Skeletal muscle tissue (tissue), 4 donors: Measurements from ENCODE around the gene FAAH. TPM values are rescaled to one million over a fixed set of nuclear protein-coding genes. Genes with fewer than 3 reads are reported as not detected.

Experiments
- H3K27ac ChIP-seq: one replicate; pipeline ENCODE4 v1.7.0; 2013; ENCODE audit warnings: mild to moderate bottlenecking, low read depth, low read length, inconsistent platforms
- H3K27me3 ChIP-seq, 3 donors: one replicate each; pipeline ENCODE4 v1.7.0; 2013; ENCODE audit warnings: low read length in 3 of 3; ENCODE audit not compliant: control insufficient read depth in 3 of 3, insufficient read depth in 3 of 3
- H3K36me3 ChIP-seq, 3 donors: one replicate each; pipeline ENCODE4 v1.7.0; 2013; ENCODE audit warnings: low read length in 3 of 3; ENCODE audit not compliant: control insufficient read depth in 3 of 3, insufficient read depth in 3 of 3
- H3K4me1 ChIP-seq, 3 donors: one replicate each; pipeline ENCODE4 v1.7.0; 2013; ENCODE audit warnings: low read length in 3 of 3, mild to moderate bottlenecking in 3 of 3; ENCODE audit not compliant: control insufficient read depth in 3 of 3, insufficient read depth in 3 of 3
- H3K4me3 ChIP-seq, 3 donors: one replicate each; pipeline ENCODE4 v1.7.0; 2013; ENCODE audit warnings: low read length in 3 of 3
- H3K9ac ChIP-seq, 3 donors: one replicate each; pipeline ENCODE4 v1.7.0; 2013; ENCODE audit warnings: low read length in 3 of 3, mild to moderate bottlenecking in 3 of 3, moderate library complexity in 2 of 3, low read depth in 1 of 3
- H3K9me3 ChIP-seq, 3 donors: one replicate each; pipeline ENCODE4 v1.7.0; 2013; ENCODE audit warnings: low read length in 3 of 3; ENCODE audit not compliant: control insufficient read depth in 3 of 3
- total RNA-seq: library from RNA; depleted of rRNA; stranded (reverse); fragments of >200 nt; gene quantifications from one replicate; pipeline ENCODE4 v1.2.3, GENCODE V29; 2014
- donor health status: Osteomylitis.

Gene FAAH
- total RNA-seq, 1 donor from 2014 or later: 13.6 TPM

- H3K27ac ChIP-seq: no peak overlapping the region
- no peak overlapping the region for H3K4me3 ChIP-seq
- H3K36me3 ChIP-seq: peaks cover under 1 to 6% (median 1%) of the 10 kb centered on the region in 3 donors
- H3K9me3 ChIP-seq: no peaks in the 10 kb centered on the region
- no peak overlapping the region for H3K9ac ChIP-seq
- H3K4me1 ChIP-seq: no peaks in the 10 kb centered on the region
- H3K27me3 ChIP-seq: peaks cover 0 to 21% (median 9%) of the 10 kb centered on the region in 3 donors
These were observed 24.9 kb downstream of the FAAH start for GRCh38 chr1:46418976-46419375.

DNA sequence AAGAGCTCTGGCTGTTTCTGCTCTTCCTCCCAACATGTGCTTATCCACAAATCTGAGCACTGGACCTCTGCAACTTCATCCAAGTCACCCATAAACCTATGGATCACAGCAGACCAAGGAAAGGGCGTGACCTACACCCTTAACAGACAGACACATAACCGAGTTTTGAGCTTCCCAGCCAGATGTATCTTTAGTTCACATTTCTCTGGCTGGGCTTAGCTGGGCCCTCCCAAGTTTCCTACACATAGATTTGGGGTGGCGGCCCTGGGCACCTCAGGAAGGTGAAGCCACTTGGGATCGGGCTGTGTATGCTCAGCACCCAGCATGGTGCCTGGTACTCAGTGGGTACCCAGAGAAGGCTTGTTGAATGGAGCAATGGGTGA is 26.4 kb downstream of the FAAH start:
- Histone ChIP-seq H3K27me3 (peaks cover 13 to 36% (median 22%) of the 10 kb centered on the region in 3 donors), H3K9me3 (no peaks in the 10 kb centered on the region), H3K9ac (no peak overlapping the region), H3K4me1 (no peaks in the 10 kb centered on the region), H3K4me3 (no peak overlapping the region), H3K27ac (no peak overlapping the region), H3K36me3 (peaks cover 0 to 2% (median 0%) of the 10 kb centered on the region in 3 donors)

- Histone ChIP-seq H3K4me3 (no peak overlapping the region), H3K4me1 (no peaks in the 10 kb centered on the region), H3K9ac (no peak overlapping the region), H3K9me3 (no peaks in the 10 kb centered on the region), H3K27me3 (peaks cover 20 to 40% (median 26%) of the 10 kb centered on the region in 3 donors), H3K36me3 (no peaks in the 10 kb centered on the region), H3K27ac (no peak overlapping the region)
These were observed 27.6 kb downstream of the FAAH start for GRCh38 chr1:46421739-46422138.

GRCh38 chr1:46422261-46422871 is 28.2 kb downstream of the FAAH start:
- Histone ChIP-seq H3K4me3 (no peak overlapping the region), H3K27me3 (peaks cover 20 to 41% (median 26%) of the 10 kb centered on the region in 3 donors), H3K36me3 (no peaks in the 10 kb centered on the region), H3K27ac (no peak overlapping the region), H3K9me3 (no peaks in the 10 kb centered on the region), H3K4me1 (no peaks in the 10 kb centered on the region), H3K9ac (no peak overlapping the region)

- H3K36me3 ChIP-seq: no peaks in the 10 kb centered on the region
- H3K27me3 ChIP-seq: peaks cover 20 to 46% (median 26%) of the 10 kb centered on the region in 3 donors
- no peaks in the 10 kb centered on the region for H3K9me3 ChIP-seq
- no peak overlapping the region for H3K4me3 ChIP-seq
- no peak overlapping the region for H3K27ac ChIP-seq
- H3K4me1 ChIP-seq: no peaks in the 10 kb centered on the region
- H3K9ac ChIP-seq: no peak overlapping the region
These were observed 29.6 kb downstream of the FAAH start for GRCh38 chr1:46423574-46424240.

GRCh38 chr1:46424730-46425129 is 30.6 kb downstream of the FAAH start:
- Histone ChIP-seq H3K9ac (no peak overlapping the region), H3K4me1 (no peaks in the 10 kb centered on the region), H3K27me3 (peaks cover 24 to 48% (median 26%) of the 10 kb centered on the region in 3 donors), H3K9me3 (no peaks in the 10 kb centered on the region), H3K27ac (no peak overlapping the region), H3K36me3 (no peaks in the 10 kb centered on the region), H3K4me3 (no peak overlapping the region)

- Histone ChIP-seq H3K36me3 (no peaks in the 10 kb centered on the region), H3K4me3 (no peak overlapping the region), H3K9me3 (no peaks in the 10 kb centered on the region), H3K4me1 (no peaks in the 10 kb centered on the region), H3K9ac (no peak overlapping the region), H3K27me3 (peaks cover 24 to 48% (median 26%) of the 10 kb centered on the region in 3 donors), H3K27ac (no peak overlapping the region)
These were observed 31.6 kb downstream of the FAAH start for GRCh38 chr1:46425726-46426125.

DNA sequence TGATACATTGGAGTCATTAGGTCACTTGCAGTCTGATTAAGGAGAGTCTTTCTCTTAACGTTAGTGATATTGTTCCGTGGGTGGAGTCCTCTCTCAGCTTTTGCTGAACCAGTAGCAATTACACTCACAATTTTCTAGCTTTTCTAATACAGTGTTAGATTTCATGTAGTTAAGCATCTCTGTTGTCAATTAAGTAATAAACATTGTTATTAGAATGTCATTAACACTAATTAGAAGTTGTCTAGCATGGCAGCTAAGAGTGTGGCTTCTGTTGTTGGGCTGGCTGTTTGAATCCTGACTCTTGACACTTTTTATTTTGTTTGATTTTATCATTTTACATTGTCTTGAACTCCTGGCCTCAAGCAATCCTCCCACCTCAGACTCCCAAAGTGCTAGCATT is 33.4 kb downstream of the FAAH start:
- Histone ChIP-seq H3K27ac (no peak overlapping the region), H3K4me1 (no peaks in the 10 kb centered on the region), H3K9me3 (no peaks in the 10 kb centered on the region), H3K36me3 (no peaks in the 10 kb centered on the region), H3K9ac (no peak overlapping the region), H3K4me3 (no peak overlapping the region), H3K27me3 (peaks cover 24 to 40% (median 26%) of the 10 kb centered on the region in 3 donors)

GRCh38 chr1:46429436-46429835 is 35.3 kb downstream of the FAAH start:
- Histone ChIP-seq H3K36me3 (no peaks in the 10 kb centered on the region), H3K27me3 (peaks cover 13 to 22% (median 21%) of the 10 kb centered on the region in 3 donors), H3K4me1 (no peaks in the 10 kb centered on the region), H3K9ac (no peak overlapping the region), H3K9me3 (no peaks in the 10 kb centered on the region), H3K27ac (no peak overlapping the region), H3K4me3 (no peak overlapping the region)

DNA sequence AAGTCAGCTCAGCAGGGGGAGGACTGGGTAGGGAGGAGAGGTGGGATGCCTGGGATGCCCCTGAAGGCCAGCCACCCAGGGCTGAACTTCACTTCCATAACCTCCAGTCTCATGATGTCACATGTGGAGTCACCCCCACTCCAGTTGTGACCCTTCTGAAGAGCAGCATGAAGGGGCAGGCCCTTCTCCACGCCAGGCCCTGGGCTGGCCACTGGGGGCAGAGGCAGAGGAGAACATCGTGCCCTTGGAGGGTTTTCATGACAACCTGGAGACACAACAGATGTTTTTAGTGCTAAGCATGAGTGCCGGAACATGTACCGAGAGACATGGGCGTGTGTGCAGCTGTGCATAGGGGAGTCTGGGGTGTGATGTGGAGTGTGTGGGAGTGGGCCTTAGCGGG is 37.6 kb downstream of the FAAH start:
- Histone ChIP-seq H3K9me3 (no peaks in the 10 kb centered on the region), H3K4me3 (no peak overlapping the region), H3K4me1 (no peaks in the 10 kb centered on the region), H3K27me3 (peaks cover 4 to 8% (median 6%) of the 10 kb centered on the region in 3 donors), H3K36me3 (no peaks in the 10 kb centered on the region), H3K9ac (no peak overlapping the region), H3K27ac (no peak overlapping the region)
